NOMO-1 treated with DMSO at 0.1 percent for 48 hours (cell line): ENCODE data around the gene SH3PXD2B.

ENCODE experiments used
- DNase-seq: peaks from one replicate; lab custom pipeline; 2025; ENCODE audit not compliant: unreplicated experiment; lab: John Stamatoyannopoulos, UW

Gene SH3PXD2B

DNA sequence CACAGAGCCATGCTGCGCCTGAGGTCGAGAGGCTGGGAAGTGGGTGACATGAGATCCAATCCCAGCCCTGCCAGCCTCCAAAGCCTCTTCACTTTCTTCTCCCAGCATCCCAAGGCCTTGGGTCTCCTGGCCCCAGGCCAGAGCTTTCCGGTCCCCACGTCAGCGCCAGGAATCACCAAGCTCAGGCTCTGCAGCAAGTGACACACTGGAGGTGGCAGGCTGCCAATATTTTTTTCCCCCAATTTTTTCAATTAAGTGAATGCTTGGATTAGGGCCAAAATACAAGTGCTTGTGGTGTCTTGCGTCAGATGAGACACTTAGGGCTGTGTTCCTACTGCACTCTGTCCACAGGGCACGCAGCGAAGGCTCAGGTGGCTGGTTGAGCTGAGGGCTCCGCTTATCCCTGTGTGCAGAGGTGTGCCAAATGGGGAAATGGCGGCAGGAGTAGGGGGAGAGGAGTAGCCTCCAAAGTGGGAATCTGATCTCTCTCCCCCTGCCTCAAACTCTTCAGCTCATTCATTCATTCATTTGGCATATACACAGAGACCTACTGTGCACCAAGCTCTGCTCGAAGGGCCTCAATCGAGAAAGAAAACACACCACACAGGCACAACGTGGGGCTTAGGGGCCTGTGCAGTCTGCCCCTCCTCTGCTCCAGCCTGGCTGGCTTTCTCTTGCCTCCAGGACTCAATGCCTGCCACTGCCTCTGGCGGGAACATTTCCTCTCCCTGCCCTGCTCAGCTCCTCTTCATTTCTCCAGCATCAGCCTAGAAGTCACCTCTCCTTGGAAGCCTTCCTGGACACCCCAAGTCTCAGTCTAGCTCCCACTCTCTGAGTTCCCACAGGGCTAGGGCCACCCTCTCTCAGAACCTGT is 16.6 kb downstream of the SH3PXD2B start:
- DNase-seq = no peak

DNA sequence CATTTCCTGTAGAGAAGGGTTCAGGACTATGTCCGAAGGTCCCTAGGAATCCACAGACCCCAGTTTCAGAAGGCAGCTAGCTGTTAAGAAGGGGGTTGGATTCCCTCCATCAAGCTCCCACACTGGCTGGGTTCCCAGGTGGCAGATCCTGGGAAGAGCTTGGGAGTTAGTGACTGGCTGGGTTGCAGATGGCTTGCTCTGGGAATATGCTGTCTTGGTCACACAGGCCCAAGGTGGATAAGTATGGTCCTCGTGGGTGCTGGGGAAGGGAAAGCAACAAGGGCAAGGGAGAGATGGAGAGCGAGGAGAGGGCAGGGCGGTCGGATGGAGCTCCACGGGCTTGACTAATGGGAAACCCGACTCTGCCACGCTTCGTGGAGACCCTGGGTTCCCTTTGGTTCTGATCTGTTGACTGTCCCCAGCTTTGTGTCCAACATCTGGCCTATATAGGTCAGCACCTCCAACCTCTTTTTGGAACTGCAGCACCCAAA is 17.4 kb downstream of the SH3PXD2B start:
- no peak for DNase-seq

DNA sequence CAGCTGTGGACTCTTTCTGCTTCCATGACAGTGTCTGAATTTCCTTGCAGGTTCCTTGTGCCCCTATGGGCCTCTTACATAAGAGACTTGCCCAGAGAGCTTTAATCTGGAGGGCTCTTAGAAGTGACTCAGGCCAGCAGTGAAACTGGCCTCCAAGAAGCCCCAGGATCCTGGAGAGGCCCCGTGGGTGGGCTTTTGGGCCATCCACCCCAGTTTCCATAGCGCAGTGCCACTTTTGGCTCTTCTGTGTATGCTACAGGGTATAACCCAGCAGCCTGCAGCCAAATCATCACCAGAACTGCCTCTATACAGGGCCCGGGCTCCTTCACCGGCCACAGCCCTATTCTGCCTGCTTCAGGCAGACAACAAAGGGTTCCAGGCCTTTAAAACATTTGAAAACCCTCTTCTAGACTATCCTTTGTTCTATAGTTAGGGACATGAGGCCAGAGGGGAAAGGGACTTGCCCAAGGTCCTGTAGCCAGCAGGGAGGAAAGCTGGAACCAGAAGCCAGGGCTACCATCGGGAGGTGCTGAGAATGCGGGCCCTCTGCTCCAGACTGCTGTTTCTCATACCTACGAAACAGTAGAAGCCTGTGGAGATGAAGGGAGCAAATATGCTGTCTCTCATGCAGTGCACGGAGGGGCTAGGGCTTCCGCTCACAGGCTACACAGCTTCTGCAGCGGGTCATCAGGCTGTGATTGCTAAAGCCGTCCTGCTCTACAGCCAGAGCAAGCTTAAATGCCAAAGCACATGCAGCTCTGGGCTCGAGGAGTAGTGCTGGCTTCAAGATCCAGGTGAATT is 18.0 kb downstream of the SH3PXD2B start:
- DNase-seq = no peak

DNA sequence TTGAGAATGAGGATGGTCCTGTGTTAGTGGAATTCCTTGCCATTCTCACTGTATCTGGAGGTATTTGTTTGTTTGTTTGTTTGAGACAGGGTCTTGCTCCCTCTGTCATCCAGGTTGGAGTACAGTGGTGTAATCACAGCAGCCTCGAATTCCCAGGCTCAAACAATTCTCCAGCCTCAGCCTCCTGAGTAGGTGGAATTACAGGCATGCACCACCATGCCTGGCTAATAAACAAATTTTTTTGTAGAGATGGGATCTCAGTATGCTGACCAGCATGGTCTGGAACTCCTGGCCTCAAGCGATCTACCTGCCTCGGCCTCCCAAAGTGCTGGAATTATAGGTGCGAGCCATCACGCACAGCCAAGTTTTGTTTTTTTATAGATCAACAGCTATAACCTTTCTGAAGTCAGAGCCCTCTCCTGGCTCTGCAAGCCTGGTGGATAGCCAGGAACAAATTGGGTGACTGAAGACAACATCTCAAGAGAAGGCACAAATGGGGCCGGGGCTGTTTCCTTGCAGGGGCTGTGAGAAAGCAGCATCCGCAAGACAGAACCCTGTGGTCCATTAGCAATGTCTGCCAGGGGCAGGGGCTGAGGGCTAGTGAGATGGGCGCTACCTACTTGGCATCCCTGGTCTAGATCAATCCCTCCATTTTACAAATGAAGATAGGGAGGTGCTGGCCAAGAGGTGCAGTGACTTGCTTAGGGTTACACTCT is 18.8 kb downstream of the SH3PXD2B start:
- no peak for DNase-seq

DNA sequence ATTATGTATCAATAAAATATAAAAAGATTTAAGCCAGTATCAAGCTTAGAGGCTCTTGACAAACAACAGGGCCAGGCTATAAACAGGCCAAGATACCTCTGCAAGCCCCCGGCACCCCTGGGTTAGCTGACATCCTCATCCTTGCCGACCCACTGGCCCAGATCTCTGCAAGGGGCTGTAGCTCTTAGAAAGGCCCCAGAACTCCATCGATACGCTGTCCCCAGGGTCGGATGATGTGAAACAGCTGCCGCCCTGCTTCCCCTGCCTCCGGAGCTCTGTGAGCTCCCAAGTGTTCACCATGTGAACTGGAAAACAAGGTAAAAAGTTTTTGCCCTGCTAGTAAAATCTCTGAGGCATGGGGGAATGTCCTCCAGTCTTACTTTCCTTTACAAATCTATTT is 20.1 kb downstream of the SH3PXD2B start:
- DNase-seq = no peak

DNA sequence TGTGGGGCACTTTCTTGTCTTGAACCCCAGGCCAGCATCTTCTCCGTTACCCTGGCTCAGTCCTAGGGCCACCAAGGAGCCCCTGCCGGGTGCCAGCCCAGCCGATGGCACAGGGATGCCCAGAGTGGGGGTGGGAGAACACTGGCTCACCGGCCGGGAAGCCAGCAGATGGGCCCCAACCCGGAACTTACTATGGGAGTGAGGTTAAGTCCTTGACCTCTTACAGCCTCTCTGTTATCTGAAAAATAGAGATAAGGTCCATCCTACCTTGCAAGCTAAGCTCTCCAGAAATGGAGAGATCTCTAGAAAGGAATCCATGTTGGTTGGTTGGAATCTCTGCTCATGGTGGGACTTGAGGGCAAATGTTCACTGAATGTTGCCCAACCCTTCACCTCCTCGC is 20.8 kb downstream of the SH3PXD2B start:
- DNase-seq = no peak

DNA sequence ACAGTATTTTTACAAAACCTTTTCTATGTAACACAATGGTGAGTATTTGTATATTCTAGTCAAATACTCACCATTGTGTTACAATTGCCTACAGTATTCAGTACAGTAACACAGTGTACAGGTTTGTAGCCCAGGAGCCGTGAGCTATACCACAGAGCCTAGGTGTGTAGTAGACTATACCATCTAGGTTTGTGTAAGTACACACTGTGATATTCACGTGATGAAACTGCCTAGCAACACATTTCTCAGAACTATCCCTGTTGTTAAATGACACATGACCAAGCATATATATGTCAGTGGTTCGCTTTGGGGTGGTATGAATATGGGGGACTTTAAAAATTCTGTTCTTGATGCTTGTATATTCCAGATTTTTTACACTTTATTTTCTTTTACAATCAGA is 21.3 kb downstream of the SH3PXD2B start:
- DNase-seq = no peak

DNA sequence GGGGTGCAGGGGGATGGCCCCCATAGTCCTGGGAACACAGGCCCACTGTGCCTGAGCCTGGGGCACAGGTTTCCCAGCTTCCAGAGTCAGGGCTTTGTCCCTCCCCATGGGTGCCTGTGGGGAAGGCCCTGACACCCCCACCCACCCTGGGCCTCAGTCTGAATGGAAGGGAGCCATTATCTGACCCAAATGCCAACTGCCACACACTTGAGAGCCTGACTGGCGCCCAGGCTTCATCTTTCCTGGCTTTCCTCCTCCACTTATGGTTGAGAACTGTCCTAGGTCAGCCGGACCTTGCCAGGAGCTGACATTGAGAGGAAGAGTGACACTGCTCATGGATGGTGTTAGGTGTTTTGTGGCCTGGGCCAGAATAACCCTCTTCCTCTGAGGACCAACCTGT is 24.0 kb downstream of the SH3PXD2B start:
- no peak for DNase-seq

DNA sequence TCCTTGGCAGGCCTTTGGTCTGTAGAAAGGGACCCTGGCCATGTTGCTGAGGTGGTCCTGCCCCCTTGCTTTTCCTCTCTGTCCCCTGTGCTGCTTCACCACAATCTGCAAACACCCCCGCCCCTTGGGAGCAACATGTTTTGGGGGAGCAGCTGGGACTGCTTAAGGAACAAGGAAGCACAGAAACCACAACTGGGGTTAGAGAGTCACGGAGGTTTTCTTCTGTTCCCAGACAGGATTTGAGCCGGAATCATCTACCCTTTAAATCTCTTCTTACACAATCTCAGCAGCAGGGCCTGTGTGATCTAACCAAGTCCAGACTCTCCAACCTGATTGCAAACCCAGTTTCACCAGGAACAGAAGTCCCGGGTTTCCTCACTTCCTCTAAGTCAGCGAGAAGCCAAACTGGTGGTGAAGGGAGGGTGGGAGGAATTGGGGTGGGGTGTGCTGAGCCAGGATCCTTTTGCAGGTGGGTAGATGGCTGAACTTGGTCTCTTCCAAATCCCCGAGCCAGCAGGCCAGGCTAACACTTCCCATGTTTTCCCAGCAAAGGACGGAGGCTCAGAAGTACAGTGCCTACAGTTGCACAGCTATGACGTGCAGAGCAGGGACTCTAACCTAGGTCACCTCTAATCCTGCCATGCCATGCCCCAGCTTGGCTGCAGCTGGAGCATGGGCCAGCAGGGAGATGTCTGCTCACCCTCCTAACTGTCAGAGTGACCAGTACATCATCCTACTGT is 25.0 kb downstream of the SH3PXD2B start:
- no peak for DNase-seq

DNA sequence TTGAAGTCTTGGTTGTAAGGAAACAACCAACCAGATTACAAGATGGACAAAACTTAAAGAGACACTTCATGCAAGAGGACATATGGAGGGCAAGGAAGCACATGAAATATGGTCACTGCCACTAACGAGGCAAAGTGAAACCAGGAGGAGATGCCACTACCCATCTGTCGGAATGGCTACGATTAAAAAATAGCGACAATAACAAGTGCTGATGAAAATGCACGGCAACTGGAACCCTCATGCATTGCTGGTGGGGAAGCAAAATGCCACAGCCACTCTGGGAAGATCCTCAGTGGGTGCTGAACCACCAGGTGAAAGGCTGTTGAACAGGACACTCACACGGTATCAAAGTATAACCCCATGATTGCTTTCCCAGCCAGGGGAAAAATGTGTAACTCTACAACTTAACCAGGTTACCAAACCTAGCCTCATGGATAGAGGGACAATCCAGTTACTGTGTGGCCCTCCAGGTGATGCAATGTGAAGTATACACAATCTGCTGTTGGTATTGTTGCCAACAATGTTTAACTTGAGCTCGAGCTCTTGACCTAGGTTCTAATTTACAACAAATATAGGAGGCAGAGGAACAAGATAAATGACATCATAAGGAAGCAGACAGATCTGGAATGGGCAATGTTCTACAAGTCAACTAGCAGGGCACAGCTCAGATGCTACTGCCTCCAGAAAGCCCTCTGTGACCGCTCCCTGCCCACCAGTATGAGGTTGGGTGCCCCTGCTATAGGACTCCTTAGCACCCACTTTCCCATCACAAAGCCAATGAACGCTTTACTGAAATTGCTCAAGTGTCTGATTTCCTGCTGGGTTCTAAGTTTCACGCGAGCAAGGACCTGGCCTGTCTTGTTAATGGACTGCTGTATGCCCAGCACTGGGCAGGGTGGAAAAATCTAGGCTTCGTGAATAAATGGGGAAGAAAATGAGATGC is 25.8 kb downstream of the SH3PXD2B start:
- no peak for DNase-seq

DNA sequence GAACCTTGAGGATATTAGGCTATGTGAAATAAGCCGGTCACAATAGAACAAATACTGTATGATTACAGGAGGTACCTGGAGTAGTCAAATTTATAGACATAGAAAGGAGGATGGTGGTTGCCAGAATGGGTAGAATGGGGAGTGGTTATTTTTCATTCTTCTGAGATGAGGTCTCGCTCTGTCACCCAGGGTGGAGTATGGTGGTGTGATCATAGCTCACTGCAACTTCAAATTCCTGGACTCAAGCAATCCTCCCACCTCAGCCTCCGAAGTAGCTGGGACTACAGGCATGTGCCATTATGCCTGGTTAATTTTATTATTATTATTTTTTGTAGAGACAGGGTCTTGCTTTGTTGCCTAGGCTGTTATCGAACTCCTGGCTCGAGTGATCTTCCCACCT is 27.1 kb downstream of the SH3PXD2B start:
- no peak for DNase-seq

DNA sequence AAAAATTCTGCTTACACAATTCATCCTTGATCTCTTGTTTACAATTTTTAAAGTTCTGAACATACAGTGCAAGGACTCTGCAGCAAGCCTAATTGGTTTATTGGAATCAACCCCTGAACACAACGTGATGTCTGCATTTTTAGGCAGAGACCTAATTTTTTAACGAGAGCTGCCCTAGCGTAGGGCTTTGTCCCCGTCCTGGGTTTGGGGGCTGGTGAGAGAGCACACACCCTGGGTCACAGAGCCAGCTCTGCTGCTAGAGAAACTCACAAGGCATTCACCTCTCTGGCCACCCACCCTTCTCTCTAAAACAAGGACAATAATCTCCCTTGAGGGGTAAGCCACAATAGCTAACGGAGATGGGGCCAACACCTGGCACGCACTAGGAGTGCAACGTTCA is 28.2 kb downstream of the SH3PXD2B start:
- DNase-seq = no peak

DNA sequence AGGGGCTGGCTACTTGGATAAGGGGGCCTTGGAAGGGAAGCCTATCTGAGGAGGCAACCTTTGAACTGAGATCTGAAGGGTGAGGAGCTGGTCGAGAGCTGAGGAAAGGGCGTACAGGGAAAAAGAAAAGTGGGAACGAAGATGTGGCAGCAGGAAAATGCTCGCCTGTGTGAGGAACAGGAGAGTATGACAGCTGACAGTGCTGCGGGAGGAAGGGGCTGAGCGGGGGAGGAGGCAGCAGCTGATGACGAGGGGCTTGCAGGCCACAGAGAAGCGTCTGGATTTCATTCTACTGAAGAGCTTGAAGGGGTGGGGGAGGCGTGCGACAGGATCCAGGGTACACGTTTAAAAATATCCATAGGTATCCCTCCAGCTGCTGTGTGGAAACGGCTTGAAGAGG is 28.9 kb downstream of the SH3PXD2B start:
- no peak for DNase-seq

DNA sequence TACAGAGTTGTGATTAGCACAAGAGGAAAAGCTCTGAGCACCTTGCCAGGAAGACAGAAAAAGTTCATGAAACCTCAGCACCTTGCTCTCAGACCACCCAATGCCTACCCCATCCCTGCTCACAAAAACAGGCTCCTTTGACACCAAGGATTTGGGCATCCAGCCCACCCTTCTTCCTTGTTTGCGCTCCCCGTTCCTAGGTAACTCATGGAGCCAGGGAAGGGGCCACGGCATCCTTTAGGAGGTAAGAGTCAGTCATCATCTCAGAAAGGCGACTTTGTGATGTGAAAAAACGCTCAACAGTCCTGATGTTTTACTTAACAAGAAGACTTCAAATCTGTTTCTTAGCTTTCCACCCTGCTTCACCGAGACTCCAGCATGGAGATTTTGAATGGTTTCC is 29.5 kb downstream of the SH3PXD2B start:
- no peak for DNase-seq

DNA sequence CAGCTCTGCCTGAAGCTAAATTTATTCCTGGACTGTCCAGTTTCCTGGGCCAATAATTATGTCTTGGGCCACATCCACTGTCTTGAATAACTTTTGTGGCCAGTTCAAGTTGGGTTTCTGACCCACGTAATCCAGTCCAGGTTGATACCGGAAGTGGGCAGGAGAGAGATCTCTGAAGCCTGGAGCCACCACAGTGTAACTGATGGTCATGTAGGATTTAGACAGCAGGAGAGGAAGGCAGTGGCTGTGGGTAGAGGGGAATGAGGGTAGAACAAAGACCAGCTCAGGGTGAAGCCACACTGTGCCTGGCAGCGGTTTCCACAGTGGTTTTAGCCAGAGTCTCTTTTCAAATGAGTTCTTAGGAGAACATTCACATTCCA is 30.2 kb downstream of the SH3PXD2B start:
- DNase-seq = no peak

DNA sequence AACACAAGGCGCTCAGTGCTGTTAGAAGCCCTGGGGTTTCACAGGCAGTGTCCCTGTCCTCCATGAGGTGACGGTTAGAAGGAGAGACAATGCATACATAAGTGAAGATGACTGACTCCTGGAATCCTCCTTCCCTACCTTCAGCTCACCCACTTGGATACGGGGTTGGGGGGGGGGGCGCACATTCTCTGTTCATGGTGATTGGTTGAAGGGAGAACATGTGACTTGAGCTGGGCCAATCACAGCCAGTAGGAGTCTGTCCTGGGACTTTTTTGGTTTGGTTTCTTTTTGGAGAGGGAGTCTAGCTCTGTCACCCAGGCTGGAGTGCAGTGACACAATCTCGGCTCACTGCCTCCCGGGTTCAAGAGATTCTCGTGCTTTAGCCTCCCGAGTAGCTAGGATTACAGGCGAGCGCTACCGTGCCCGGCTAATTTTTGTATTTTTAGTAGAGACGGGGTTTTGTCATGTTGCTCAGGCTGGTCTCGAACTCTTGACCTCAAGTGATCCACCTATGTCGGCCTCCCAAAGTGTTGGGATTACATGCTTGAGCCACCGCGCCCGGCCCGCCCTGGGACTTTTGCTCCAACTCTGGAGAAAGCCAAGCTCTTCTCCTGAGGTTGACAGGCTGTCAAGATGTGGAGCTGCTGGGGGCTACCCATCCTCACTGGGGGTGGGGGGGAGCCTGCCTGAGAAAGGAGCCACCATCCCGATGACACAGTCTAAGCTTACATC is 30.8 kb downstream of the SH3PXD2B start:
- DNase-seq = no peak

DNA sequence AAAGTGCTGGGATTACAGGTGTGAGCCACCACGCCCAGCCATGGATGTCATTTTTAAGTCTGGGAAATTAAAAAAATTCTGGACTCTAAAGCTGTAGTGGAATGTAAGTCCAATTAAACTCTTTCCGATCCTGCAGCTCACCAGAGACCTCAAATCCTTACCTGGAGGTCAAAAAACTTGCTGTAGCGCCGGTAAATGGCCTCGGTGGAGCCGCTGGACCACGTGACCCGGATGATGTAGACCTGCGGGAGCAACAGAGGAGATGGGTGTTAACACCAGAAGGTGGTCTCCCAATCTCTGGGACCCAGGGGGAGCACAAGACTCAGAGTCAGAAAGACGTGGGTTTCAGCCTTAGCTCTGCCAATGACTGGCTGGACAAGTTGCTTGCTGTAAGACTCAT is 32.1 kb downstream of the SH3PXD2B start:
- DNase-seq = no peak

DNA sequence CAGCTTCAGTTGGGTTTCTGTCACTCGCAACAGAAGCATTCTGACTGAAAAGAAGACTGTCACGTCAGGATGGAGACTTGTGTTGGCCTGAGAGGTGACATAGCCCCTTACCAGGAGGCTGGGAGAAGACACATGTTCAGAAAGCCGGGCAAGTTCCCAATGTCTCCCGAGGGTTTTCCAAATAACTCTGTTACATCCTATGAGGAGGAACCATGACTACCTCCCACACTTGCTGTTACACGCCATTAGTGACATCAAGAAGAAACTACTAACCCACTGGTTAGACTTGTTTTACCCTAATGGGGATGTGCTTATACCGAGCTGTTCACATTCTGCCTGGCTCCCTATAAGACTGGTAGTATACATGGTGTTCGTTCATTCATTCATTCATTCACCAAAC is 33.3 kb downstream of the SH3PXD2B start:
- DNase-seq = no peak
